ENCODE measurements around the gene CTSL.
"Not testable (repeated sequence)": the region's sequence is repeated elsewhere in the genome, so short reads cannot be mapped to it uniquely, and the experiment has no call there.

Gene CTSL

DNA sequence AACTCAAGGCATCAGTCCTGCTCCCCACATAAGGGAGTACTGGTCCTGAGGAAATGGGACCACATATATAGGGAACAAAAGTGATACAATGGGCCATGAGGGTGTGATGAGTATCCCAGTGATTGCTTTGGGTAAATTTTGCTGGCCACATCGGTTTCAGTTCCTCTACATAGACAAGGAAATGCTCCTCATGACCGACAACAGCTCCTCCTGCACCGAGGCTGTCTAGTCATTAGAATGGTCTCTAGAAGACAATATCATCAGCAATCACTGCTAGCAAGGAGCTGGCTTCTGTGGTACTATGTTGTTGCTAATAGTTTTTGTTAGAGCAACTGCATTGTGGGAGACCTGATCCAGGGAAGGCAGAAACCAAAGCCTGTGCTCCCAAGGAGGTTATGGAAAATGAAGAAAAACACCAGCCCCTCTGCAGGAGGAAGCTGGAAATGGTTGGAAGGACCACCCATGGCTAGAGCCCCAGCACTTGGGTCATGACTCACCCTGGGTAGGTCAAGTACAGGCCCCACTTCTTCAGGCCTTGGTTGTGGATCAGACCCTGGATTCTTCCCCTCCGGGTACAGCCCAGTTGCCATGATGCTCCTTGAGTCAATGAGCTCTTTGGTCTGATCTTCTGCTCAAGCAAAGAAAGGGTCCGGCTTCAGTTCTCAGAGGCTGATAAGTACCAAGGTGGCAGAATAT lies 3.4 kb upstream of the CTSL start:
- DNase-seq (ENCODE audit: low read depth), result no peak

DNA sequence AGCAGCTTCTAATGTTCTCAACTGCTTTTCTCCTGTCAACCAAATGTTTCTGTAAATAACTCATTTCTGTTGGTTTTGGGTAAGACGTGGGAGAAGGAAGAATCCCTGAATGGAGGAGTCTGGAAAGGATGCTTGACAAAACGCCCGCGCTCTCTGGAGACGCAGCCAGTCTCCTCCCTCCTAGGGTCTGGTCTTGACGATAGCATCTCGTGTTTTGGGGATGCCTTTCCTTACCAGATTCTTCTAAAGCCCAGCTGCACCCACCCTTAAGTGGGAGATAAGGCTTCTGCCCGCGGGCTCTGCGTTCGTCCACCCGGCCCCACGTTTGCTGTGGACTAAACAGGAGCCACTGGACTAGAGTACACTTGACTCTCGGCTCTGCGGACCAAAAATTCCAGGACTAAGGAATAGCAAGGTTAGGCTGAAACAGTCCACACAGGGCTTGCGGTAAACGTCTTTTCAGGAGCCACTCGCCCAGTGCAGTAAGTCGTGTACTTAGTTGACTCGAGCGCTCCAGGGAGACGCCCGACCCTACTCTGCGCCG lies 491 bp upstream of the CTSL start:
- DNase-seq (ENCODE audit: low read depth), result no peak

DNA sequence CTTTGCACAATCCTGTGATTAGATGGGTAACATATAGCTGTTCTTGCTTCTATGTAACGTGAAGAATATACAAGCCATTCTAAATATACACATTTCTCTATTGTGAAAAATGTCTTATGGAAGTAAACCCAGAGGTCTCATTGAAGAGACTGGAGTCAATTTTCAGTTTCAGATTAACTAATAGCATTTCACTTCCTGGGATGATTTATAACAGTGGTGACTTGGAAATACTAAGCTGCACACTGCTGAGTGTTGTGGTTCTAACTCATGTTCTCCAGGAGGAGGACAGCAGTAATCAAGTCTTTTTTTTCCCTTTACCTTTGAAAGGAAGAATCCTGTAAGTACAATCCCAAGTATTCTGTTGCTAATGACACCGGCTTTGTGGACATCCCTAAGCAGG lies 3.3 kb downstream of the CTSL start:
- DNase-seq (ENCODE audit: low read depth), result no peak

DNA sequence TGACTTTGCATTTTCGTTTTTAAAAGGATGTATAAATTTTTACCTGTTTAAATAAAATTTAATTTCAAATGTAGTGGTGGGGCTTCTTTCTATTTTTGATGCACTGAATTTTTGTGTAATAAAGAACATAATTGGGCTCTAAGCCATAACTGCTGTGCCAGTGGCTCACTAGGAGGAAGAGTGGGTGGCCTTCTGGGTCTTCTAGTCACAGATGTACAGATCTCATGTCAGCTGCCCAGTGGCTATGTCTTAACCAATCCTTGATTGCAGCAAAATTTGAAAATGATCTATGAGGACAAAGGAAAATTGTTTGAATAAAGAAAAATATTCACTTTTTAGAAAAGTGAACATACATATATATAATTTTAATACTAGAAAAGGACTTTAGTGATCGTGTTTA lies 5.4 kb downstream of the CTSL start:
- no peak for DNase-seq (ENCODE audit: low read depth)

DNA sequence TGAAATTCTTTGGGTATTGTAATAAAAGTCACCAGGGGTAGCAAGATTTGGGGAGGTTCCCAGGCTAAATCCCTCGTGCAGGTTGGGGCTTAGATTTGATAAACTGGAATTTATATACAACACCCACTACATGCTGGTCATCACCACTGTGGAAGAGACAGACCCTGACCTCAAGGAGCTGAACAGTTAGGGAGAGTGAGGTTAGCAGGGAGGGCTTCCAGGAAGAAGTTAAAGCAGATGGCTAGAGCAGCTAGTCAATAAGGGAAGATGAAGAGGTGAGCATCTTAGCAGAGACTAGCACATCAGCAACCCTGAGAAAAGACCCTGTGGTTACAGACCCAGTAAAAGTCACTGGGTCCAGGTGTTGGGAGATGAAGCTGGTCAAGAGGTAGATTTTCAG lies 6.4 kb downstream of the CTSL start:
- DNase-seq (ENCODE audit: low read depth), result no peak

- no peak for DNase-seq (ENCODE audit: low read depth)
Observed at GRCh38 chr9:87732756-87733155, 6.8 kb downstream of the CTSL start.

- DNase-seq (ENCODE audit: low read depth), result no peak
Observed at GRCh38 chr9:87733273-87734052, 7.5 kb downstream of the CTSL start.

DNA sequence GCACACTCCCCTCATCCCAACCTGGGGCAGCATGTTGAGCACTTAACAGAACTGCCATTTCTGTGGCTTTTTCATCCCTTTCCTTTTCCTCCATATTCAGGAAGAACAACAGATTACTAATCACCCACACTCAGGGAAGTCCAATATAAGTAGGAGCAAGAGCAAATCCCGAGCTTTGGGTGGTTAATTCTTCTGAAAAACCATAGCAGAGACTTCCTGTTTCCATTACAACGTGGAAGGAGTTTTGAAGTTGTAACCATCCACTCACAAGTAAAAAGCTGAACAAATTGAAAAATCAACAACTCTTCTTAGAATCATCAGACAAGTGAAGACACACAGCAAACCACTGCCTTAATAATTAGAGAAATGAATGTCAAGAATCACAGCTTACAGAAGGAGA lies 8.2 kb downstream of the CTSL start:
- no peak for DNase-seq (ENCODE audit: low read depth)

GRCh38 chr9:87739546-87739945 lies 13.6 kb downstream of the CTSL start:
- DNase-seq (ENCODE audit: low read depth), result no peak

- DNase-seq (ENCODE audit: low read depth), result no peak
Observed at GRCh38 chr9:87740209-87740608, 14.3 kb downstream of the CTSL start.

DNA sequence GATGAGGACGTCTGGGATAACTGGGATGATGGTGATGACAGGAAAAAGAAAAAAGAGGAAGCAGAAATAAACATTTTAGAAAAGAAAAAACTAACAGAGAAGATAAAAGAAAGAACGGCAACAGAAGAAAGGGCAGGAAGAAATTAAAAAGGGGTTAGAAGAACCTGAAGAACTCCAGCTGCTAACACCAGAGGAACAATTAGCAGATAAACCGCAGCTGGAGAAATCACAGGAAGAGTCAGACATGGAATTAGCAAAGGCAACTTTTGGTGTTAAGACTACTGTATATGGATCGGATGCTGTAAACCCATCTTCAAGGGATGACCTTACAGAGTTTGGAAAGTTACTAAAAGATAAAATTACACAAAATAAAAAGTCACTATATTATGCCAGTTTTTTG lies 15.4 kb downstream of the CTSL start:
- DNase-seq (ENCODE audit: low read depth), result no peak

DNA sequence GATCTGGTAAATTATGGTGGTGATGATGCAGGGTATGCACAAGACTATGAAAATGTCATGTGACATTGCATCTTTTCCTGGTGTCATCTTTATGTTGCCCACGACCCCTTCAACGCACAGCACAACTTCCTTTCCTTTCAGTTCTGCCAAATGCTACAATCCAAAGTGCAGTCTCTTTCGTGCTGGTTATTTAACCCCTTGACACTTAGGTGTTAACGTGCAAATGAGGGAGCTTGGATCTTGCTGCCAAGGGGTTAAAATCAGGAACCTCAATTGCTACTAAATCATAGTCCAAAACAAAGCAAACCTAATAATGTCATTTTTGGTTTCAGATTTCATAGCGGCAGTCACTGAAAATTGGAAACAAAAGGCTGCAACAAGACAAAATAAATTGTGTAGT lies 16.0 kb downstream of the CTSL start:
- DNase-seq (ENCODE audit: low read depth), result no peak

DNA sequence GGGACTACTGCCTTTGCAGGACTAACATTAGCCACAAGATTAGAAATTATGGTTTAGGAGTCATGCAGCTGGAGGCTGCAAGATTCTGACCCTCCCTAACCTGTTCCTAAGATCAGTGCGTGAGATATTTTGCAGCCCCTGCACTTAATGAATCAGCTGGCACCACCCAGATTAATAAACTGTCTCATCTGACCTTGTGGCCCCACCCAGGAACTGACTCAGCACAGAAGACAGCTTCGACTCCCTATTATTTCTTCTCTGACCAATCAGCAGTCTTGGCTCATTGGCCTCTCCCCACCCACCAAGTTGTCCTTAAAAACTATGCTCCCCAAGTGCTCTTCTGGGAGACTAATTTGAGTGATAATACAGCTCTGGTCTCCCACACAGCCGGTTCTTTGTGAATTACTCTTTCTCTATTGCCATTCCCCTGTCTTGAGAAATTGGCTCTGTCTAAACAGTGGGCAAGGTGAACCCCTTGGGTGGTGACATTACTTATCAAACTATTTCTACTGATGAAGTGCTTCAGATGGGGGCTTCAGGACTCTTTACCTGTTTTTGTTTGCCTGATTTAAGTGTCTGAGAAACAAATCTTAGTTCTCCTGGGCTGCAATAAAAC lies 17.0 kb downstream of the CTSL start:
- no peak for DNase-seq (ENCODE audit: low read depth)

DNA sequence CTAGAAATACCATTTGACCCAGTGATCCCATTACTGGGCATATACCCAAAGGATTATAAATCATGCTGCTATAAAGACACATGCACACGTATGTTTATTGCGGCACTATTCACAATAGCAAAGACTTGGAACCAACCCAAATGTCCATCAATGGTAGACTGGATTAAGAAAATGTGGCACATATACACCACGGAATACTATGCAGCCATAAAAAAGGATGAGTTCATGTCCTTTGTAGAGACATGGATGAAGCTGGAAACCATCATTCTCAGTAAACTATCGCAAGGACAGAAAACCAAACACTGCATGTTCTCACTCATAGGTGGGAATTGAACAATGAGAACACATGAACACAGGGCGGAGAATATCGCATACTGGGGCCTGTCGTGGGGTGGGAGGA lies 18.3 kb downstream of the CTSL start:
- not testable (repeated sequence) for DNase-seq (ENCODE audit: low read depth)

- no peak for DNase-seq (ENCODE audit: low read depth)
Observed at GRCh38 chr9:87746186-87746585, 20.3 kb downstream of the CTSL start.

GRCh38 chr9:87748881-87749280 lies 23.0 kb downstream of the CTSL start:
- no peak for DNase-seq (ENCODE audit: low read depth)

GRCh38 chr9:87749335-87750035 lies 23.6 kb downstream of the CTSL start:
- DNase-seq (ENCODE audit: low read depth), result no peak

- no peak for DNase-seq (ENCODE audit: low read depth)
Observed at GRCh38 chr9:87750726-87751125, 24.8 kb downstream of the CTSL start.

GRCh38 chr9:87751423-87751822 lies 25.5 kb downstream of the CTSL start:
- no peak for DNase-seq (ENCODE audit: low read depth)

DNA sequence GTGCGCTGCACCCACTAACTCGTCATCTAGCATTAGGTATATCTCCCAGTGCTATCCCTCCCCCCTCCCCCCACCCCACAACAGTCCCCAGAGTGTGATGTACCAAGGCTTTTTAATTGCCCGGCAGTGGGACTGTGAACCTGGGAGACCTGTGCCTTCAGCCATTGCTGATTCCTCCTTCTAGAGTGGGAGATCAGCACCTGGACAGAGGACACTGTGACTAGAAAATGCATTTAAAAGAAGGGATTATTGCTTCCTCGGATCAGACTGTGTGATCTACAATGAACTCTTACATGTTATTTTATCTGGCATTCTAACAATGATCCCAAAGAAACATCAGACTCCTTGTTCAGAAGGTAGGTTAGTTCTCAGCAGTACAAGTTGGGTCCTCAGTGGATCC lies 25.9 kb downstream of the CTSL start:
- no peak for DNase-seq (ENCODE audit: low read depth)

- no peak for DNase-seq (ENCODE audit: low read depth)
Observed at GRCh38 chr9:87753313-87753712, 27.4 kb downstream of the CTSL start.

DNA sequence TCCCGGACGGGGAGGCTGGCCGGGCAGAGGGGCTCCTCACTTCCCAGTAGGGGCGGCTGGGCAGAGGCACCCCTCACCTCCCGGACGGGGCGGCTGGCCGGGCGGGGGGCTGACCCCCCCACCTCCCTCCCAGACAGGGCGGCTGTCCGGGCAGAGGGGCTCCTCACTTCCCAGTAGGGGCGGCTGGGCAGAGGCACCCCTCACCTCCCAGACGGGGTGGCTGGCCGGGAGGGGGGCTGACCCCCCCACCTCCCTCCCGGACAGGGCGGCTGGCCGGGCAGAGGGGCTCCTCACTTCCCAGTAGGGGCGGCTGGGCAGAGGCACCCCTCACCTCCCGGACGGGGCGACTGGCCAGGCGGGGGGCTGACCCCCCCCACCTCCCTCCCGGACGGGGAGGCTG lies 32.4 kb downstream of the CTSL start:
- not testable (repeated sequence) for DNase-seq (ENCODE audit: low read depth)

All from stimulated activated CD4-positive, alpha-beta T cell treated with anti-CD3 and anti-CD28 coated beads, Interleukin-2, amount 100 ng/mL, for 4 hours (primary cell).